HG02884 (cell line): ENCODE measurements around the gene SEMA3F.

Experiments
- ATAC-seq: cut with Tn5 transposase; IDR thresholded peaks from one replicate; pipeline ENCODE4 v1.9.1; 2021; ENCODE audit warnings: mild to moderate bottlenecking, moderate library complexity; ENCODE audit not compliant: unreplicated experiment

The SEMA3F gene

GRCh38 chr3:50132421-50133282, 22.5 kb upstream of the SEMA3F start:
- no peak for ATAC-seq

GRCh38 chr3:50133283-50133615, 21.9 kb upstream of the SEMA3F start:
- no peak for ATAC-seq

GRCh38 chr3:50134367-50134766, 20.8 kb upstream of the SEMA3F start:
- ATAC-seq, result no peak

GRCh38 chr3:50135964-50136363, 19.2 kb upstream of the SEMA3F start:
- ATAC-seq, result no peak

- ATAC-seq, result no peak
Observed at GRCh38 chr3:50136714-50137405, 18.3 kb upstream of the SEMA3F start.

GRCh38 chr3:50137531-50137930, 17.6 kb upstream of the SEMA3F start:
- ATAC-seq, result no peak

- no peak for ATAC-seq
Observed at GRCh38 chr3:50138266-50139200, 16.6 kb upstream of the SEMA3F start.

GRCh38 chr3:50139308-50139707, 15.8 kb upstream of the SEMA3F start:
- ATAC-seq, result no peak

GRCh38 chr3:50139718-50140423, 15.3 kb upstream of the SEMA3F start:
- no peak for ATAC-seq

GRCh38 chr3:50140990-50141389, 14.1 kb upstream of the SEMA3F start:
- no peak for ATAC-seq

- ATAC-seq, result no peak
Observed at GRCh38 chr3:50146316-50146901, 8.7 kb upstream of the SEMA3F start.

GRCh38 chr3:50147016-50147415, 8.1 kb upstream of the SEMA3F start:
- ATAC-seq, result no peak

- ATAC-seq, result no peak
Observed at GRCh38 chr3:50147447-50147846, 7.7 kb upstream of the SEMA3F start.

- ATAC-seq, result no peak
Observed at GRCh38 chr3:50147861-50148260, 7.3 kb upstream of the SEMA3F start.

- no peak for ATAC-seq
Observed at GRCh38 chr3:50150404-50150750, 4.7 kb upstream of the SEMA3F start.

GRCh38 chr3:50150863-50151686, 4.0 kb upstream of the SEMA3F start:
- no peak for ATAC-seq

GRCh38 chr3:50151728-50152127, 3.4 kb upstream of the SEMA3F start:
- ATAC-seq, result no peak

GRCh38 chr3:50153782-50154475, 1.2 kb upstream of the SEMA3F start:
- no peak for ATAC-seq

- no peak for ATAC-seq
Observed at GRCh38 chr3:50154476-50154839, 666 bp upstream of the SEMA3F start.
